HEK293 (cell line): ENCODE measurements around the gene WBP11.
A peak's percentile ranks its signal among the peaks of the same experiment; 100 is the strongest.

Experiments used
- CTCF ChIA-PET: fragments of 350-600 bp; formaldehyde crosslinking; extraction: SDS; loops from one replicate; lab custom pipeline; 2021; ENCODE audit warnings: antibody characterized with exemption; lab: Yijun Ruan, JAX
- POLR2A ChIA-PET: fragments of 300-600 bp; formaldehyde crosslinking; extraction: SDS; loops from one replicate; lab custom pipeline; 2020; ENCODE audit warnings: antibody characterized with exemption, inconsistent platforms; lab: Yijun Ruan, JAX
- H3K27ac ChIP-seq: fragments of 200-500 bp; sonication (Bioruptor generic); 2 replicates; pipeline ENCODE4 v1.5.1; 2014; ENCODE audit warnings: low read depth, low read length, control low read depth, inconsistent platforms; ENCODE audit errors: extremely low read depth
- H3K36me3 ChIP-seq, 2 experiments: fragments of 200-500 bp in 1 of 2; sonication (Bioruptor generic) in 1 of 2; 1 replicate in 1 of 2; 2 replicates in 1 of 2; pipeline ENCODE4 v1.5.1; 2014 to 2017; ENCODE audit warnings: inconsistent platforms in 2 of 2, low read length in 2 of 2; ENCODE audit not compliant: control insufficient read depth in 2 of 2, insufficient read depth in 1 of 2
- H3K4me1 ChIP-seq: fragments of 200-500 bp; sonication (Bioruptor generic); 2 replicates; pipeline ENCODE4 v1.5.1; 2014; ENCODE audit warnings: mild to moderate bottlenecking, low read length, inconsistent platforms; ENCODE audit not compliant: control insufficient read depth, insufficient read depth
- H3K4me3 ChIP-seq: 2 replicates; pipeline ENCODE4 v1.5.1; 2011; ENCODE audit warnings: low read depth, mild to moderate bottlenecking, control low read depth, low read length, moderate library complexity
- H3K9me3 ChIP-seq: fragments of 200-500 bp; sonication (Bioruptor generic); 2 replicates; pipeline ENCODE4 v1.5.1; 2014; ENCODE audit warnings: low read depth, low read length, inconsistent platforms; ENCODE audit not compliant: control insufficient read depth, insufficient read depth
- PRDM10 ChIP-seq: fragments of 450-650 bp; formaldehyde crosslinking; IDR thresholded peaks from 2 replicates; pipeline ENCODE4 v1.5.1; 2016; ENCODE audit warnings: missing biosample characterization, missing genetic modification characterization
- SP3 ChIP-seq: fragments of 450-650 bp; formaldehyde crosslinking; IDR thresholded peaks from 2 replicates; pipeline ENCODE4 v1.5.1; 2016; ENCODE audit warnings: missing biosample characterization, missing genetic modification characterization
- SP7 ChIP-seq: fragments of 450-650 bp; formaldehyde crosslinking; IDR thresholded peaks from 2 replicates; pipeline ENCODE4 v1.5.1; 2016; ENCODE audit warnings: missing biosample characterization, missing genetic modification characterization
- ZBTB8A ChIP-seq: fragments of 450-650 bp; formaldehyde crosslinking; IDR thresholded peaks from 2 replicates; pipeline ENCODE4 v1.5.1; 2016; ENCODE audit warnings: missing biosample characterization, missing genetic modification characterization
- ZFP3 ChIP-seq: fragments of 450-650 bp; formaldehyde crosslinking; IDR thresholded peaks from 2 replicates; pipeline ENCODE4 v1.5.1; 2016; ENCODE audit warnings: low read depth, missing biosample characterization, missing genetic modification characterization
- ZNF16 ChIP-seq: fragments of 450-650 bp; formaldehyde crosslinking; IDR thresholded peaks from 2 replicates; pipeline ENCODE4 v1.5.1; 2016; ENCODE audit warnings: low read depth, missing biosample characterization, missing genetic modification characterization
- ZNF280C ChIP-seq: fragments of 450-650 bp; formaldehyde crosslinking; IDR thresholded peaks from 2 replicates; pipeline ENCODE4 v1.5.1; 2016; ENCODE audit warnings: missing biosample characterization, missing genetic modification characterization
- ZNF280D ChIP-seq: fragments of 450-650 bp; formaldehyde crosslinking; IDR thresholded peaks from 2 replicates; pipeline ENCODE4 v1.5.1; 2016; ENCODE audit warnings: missing biosample characterization, missing genetic modification characterization
- ZNF391 ChIP-seq: fragments of 450-650 bp; formaldehyde crosslinking; IDR thresholded peaks from 2 replicates; pipeline ENCODE4 v1.5.1; 2016; ENCODE audit warnings: low read depth, missing biosample characterization, missing genetic modification characterization, borderline replicate concordance
- ZNF423 ChIP-seq: fragments of 450-650 bp; formaldehyde crosslinking; IDR thresholded peaks from 2 replicates; pipeline ENCODE4 v1.5.1; 2016; ENCODE audit warnings: missing biosample characterization, missing genetic modification characterization
- ZNF501 ChIP-seq: fragments of 450-650 bp; formaldehyde crosslinking; IDR thresholded peaks from 2 replicates; pipeline ENCODE4 v1.5.1; 2016; ENCODE audit warnings: missing biosample characterization, missing genetic modification characterization
- ZNF510 ChIP-seq: fragments of 450-650 bp; formaldehyde crosslinking; IDR thresholded peaks from 2 replicates; pipeline ENCODE4 v1.5.1; 2018; ENCODE audit warnings: mild to moderate bottlenecking, missing genetic modification characterization, missing biosample characterization; ENCODE audit not compliant: insufficient replicate concordance
- ZNF610 ChIP-seq: fragments of 450-650 bp; formaldehyde crosslinking; IDR thresholded peaks from 2 replicates; pipeline ENCODE4 v1.5.1; 2016; ENCODE audit warnings: missing biosample characterization, missing genetic modification characterization, borderline replicate concordance
- ZNF629 ChIP-seq: fragments of 450-650 bp; formaldehyde crosslinking; IDR thresholded peaks from 2 replicates; pipeline ENCODE4 v1.5.1; 2017; ENCODE audit warnings: missing biosample characterization, missing genetic modification characterization
- ZSCAN30 ChIP-seq: fragments of 450-650 bp; IDR thresholded peaks from 2 replicates; pipeline ENCODE4 v1.5.1; 2018; ENCODE audit warnings: missing biosample characterization, mild to moderate bottlenecking, missing genetic modification characterization, moderate library complexity
- TF ChIP-seq, protein P1 (sequence below): fragments of 450-650 bp; formaldehyde crosslinking; IDR thresholded peaks from 2 replicates; pipeline ENCODE4 v1.5.1; 2016; ENCODE audit warnings: missing biosample characterization, missing genetic modification characterization
- TF ChIP-seq, protein P2 (sequence below): fragments of 450-650 bp; formaldehyde crosslinking; optimal IDR thresholded peaks from 2 replicates; pipeline ENCODE3; 2016; ENCODE audit warnings: missing biosample characterization, mild to moderate bottlenecking, missing genetic modification characterization
- TF ChIP-seq, protein P3 (sequence below): fragments of 450-650 bp; formaldehyde crosslinking; IDR thresholded peaks from 2 replicates; pipeline ENCODE4 v1.5.1; 2016; ENCODE audit warnings: missing biosample characterization, missing genetic modification characterization

Gene WBP11

GRCh38 chr12:14770496-14771461 is 32.5 kb downstream of the WBP11 start (continued):
- TF ChIP-seq, protein P1, sequence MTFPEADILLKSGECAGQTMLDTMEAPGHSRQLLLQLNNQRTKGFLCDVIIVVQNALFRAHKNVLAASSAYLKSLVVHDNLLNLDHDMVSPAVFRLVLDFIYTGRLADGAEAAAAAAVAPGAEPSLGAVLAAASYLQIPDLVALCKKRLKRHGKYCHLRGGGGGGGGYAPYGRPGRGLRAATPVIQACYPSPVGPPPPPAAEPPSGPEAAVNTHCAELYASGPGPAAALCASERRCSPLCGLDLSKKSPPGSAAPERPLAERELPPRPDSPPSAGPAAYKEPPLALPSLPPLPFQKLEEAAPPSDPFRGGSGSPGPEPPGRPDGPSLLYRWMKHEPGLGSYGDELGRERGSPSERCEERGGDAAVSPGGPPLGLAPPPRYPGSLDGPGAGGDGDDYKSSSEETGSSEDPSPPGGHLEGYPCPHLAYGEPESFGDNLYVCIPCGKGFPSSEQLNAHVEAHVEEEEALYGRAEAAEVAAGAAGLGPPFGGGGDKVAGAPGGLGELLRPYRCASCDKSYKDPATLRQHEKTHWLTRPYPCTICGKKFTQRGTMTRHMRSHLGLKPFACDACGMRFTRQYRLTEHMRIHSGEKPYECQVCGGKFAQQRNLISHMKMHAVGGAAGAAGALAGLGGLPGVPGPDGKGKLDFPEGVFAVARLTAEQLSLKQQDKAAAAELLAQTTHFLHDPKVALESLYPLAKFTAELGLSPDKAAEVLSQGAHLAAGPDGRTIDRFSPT (tag by site-specific recombination): peak; percentile 95
- TF ChIP-seq ZNF510 (tag by site-specific recombination): no peak
- TF ChIP-seq SP3 (tag by site-specific recombination): peak; percentile 95
- TF ChIP-seq PRDM10 (tag by site-specific recombination): peak; percentile 60
- TF ChIP-seq ZNF423 (tag by site-specific recombination): no peak
- peak; percentile 84 for TF ChIP-seq ZBTB8A (tag by site-specific recombination)
- TF ChIP-seq ZNF280D (tag by site-specific recombination): no peak
- TF ChIP-seq SP7 (tag by site-specific recombination): peak; percentile 61; the same call in 1 of the 2 replicates
- TF ChIP-seq ZNF16 (tag by site-specific recombination): no peak
- TF ChIP-seq ZNF629: peak; percentile 63
- TF ChIP-seq, protein P2, sequence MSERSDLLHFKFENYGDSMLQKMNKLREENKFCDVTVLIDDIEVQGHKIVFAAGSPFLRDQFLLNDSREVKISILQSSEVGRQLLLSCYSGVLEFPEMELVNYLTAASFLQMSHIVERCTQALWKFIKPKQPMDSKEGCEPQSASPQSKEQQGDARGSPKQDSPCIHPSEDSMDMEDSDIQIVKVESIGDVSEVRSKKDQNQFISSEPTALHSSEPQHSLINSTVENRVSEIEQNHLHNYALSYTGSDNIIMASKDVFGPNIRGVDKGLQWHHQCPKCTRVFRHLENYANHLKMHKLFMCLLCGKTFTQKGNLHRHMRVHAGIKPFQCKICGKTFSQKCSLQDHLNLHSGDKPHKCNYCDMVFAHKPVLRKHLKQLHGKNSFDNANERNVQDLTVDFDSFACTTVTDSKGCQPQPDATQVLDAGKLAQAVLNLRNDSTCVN (tag by site-specific recombination): peak; percentile 66
- TF ChIP-seq, all 188 proteins: peak for 52

- Histone ChIP-seq H3K27ac (peak overlapping the region; percentile 76), H3K4me3 (peak overlapping the region; percentile 76), H3K4me1 (peaks cover 5% of the 10 kb centered on the region; the same call in 1 of the 2 replicates), H3K36me3 (no peaks in the 10 kb centered on the region), H3K9me3 (no peaks in the 10 kb centered on the region; the same call in 1 of the 2 replicates)
- ChIA-PET POLR2A (interaction anchor here (0.5 to 2.9 kb wide), 6 partner anchors 11 to 226 kb away, joined by 3 to 32 read pairs (median 6); partner anchors contain the start of genes C12orf60 and WBP11), CTCF (interaction anchor here (0.5 to 1.9 kb wide), 12 partner anchors 9 to 453 kb away, joined by 3 to 6 read pairs (median 3); partner anchors contain the start of genes C12orf60 and WBP11)
- 0 out of 2 replicates have a peak, but pooled peaks have one; percentile 12 for TF ChIP-seq ZNF610
- 0 out of 2 replicates have a peak, but pooled peaks have one; percentile 14 for TF ChIP-seq ZSCAN30 (tag by site-specific recombination)
- TF ChIP-seq ZFP3 (tag by site-specific recombination): no peak
- TF ChIP-seq ZNF391 (tag by site-specific recombination): peak; percentile 20; the same call in 1 of the 2 replicates
- peak; percentile 57; the same call in 1 of the 2 replicates for TF ChIP-seq ZNF501
- no peak for TF ChIP-seq ZNF280C (tag by site-specific recombination)
- TF ChIP-seq, protein P3, sequence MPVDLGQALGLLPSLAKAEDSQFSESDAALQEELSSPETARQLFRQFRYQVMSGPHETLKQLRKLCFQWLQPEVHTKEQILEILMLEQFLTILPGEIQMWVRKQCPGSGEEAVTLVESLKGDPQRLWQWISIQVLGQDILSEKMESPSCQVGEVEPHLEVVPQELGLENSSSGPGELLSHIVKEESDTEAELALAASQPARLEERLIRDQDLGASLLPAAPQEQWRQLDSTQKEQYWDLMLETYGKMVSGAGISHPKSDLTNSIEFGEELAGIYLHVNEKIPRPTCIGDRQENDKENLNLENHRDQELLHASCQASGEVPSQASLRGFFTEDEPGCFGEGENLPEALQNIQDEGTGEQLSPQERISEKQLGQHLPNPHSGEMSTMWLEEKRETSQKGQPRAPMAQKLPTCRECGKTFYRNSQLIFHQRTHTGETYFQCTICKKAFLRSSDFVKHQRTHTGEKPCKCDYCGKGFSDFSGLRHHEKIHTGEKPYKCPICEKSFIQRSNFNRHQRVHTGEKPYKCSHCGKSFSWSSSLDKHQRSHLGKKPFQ (tag by site-specific recombination): no peak
Observed at GRCh38 chr12:14769969-14770495, 33.2 kb downstream of the WBP11 start.
